SKM-1 (cell line): ENCODE measurements around the gene RAD21L1.

Experiments
- DNase-seq: peaks from one replicate; lab custom pipeline; 2025; ENCODE audit not compliant: unreplicated experiment; lab: John Stamatoyannopoulos, UW

Gene RAD21L1

GRCh38 chr20:1269235-1269634, 43.4 kb downstream of the RAD21L1 start:
- DNase-seq: no peak

- no peak for DNase-seq
Measured at GRCh38 chr20:1269850-1270249, 44.0 kb downstream of the RAD21L1 start.

GRCh38 chr20:1272368-1273100, 46.7 kb downstream of the RAD21L1 start:
- DNase-seq: no peak

- no peak for DNase-seq
Measured at GRCh38 chr20:1273366-1273765, 47.5 kb downstream of the RAD21L1 start.

GRCh38 chr20:1274485-1275311, 48.9 kb downstream of the RAD21L1 start:
- no peak for DNase-seq

- DNase-seq: no peak
Measured at GRCh38 chr20:1275919-1276318, 50.1 kb downstream of the RAD21L1 start.

- DNase-seq: no peak
Measured at GRCh38 chr20:1277529-1278322, 51.9 kb downstream of the RAD21L1 start.

GRCh38 chr20:1278993-1279392, 53.1 kb downstream of the RAD21L1 start:
- DNase-seq: no peak

GRCh38 chr20:1280195-1281102, 54.6 kb downstream of the RAD21L1 start:
- no peak for DNase-seq

- no peak for DNase-seq
Measured at GRCh38 chr20:1281279-1282057, 55.6 kb downstream of the RAD21L1 start.

- DNase-seq: no peak
Measured at GRCh38 chr20:1282966-1283365, 57.1 kb downstream of the RAD21L1 start.

GRCh38 chr20:1283522-1284510, 58.0 kb downstream of the RAD21L1 start:
- no peak for DNase-seq

- no peak for DNase-seq
Measured at GRCh38 chr20:1286267-1287024, 60.6 kb downstream of the RAD21L1 start.

- DNase-seq: no peak
Measured at GRCh38 chr20:1287306-1287705, 61.5 kb downstream of the RAD21L1 start.

GRCh38 chr20:1287787-1288569, 62.1 kb downstream of the RAD21L1 start:
- no peak for DNase-seq

GRCh38 chr20:1291191-1291741, 65.4 kb downstream of the RAD21L1 start:
- DNase-seq: no peak

GRCh38 chr20:1292620-1293019, 66.8 kb downstream of the RAD21L1 start:
- no peak for DNase-seq
